Hematopoietic multipotent progenitor cell treated with erythropoietin and hydrocortisone succinate and interleukin-3 and kit ligand, for 4 days (in vitro differentiated cells): ENCODE data around the gene NOTCH1.

Source experiments
- DNase-seq: peaks from one replicate; pipeline ENCODE4 v3.0.0-alpha.2; 2015

Gene NOTCH1

DNA sequence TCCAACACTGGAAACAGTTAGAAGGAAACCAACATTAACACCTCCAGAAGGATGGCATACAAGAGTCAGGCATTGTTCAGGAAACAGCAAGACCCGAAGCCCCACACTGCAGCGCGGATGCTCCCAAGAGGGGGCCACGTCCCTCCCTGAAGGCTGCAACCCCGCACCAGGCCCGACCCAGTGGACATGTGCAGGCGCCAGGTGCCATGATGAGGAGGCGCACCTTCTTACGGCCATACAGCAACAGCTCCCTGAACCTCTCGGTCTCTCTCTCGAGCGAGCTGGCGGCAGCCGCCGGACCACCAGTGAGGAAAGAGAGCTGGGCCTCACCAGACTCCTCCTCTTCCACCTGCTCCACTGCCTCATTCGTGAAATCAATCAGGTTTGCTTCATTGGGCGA lies 83.2 kb downstream of the NOTCH1 start:
- no peak for DNase-seq

DNA sequence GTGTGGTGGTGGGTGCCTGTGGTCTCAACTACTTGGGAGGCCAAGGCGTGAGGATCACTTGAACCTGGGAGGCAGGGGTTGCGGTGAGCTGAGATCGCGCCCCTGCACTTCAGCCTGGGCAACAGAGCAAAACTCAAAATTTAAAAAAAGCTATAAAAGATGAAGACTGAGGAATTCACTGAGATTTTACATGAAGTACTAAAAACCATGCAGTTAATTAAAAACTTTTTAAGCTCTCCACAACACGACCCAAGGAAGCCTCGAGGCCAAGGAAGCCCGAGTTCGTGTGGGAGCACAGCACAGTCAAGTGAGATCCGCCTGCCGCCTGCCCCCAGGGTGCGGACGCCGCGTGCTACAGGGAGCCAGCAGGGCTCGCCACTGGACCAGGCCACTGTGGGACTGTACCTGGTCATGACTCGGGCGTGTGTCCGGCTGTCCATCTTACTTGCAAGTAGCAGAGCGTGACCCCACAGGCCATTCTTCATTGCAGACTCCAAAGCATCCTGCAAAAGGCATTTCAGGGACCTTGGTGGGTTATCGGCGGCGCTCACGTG lies 85.0 kb downstream of the NOTCH1 start:
- DNase-seq, result no peak

DNA sequence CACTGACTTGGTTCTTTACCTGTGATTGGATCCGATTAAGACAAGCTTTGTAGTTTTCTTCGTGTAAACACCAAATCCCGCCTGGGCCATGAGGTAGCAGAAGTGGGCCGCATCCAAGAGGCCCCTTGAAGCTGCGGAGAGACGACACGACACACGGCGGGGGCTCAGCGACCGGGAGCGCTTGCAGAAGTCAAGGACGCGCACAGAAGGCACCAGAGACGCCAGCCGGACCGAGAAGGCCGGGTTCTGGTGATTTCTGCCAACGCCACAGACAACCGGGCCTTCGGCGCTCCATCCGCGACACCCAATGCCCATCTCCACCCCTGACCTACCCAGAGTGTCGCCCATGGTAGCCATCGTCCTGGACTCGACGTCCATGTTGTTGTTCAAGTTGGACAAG lies 86.4 kb downstream of the NOTCH1 start:
- no peak for DNase-seq

DNA sequence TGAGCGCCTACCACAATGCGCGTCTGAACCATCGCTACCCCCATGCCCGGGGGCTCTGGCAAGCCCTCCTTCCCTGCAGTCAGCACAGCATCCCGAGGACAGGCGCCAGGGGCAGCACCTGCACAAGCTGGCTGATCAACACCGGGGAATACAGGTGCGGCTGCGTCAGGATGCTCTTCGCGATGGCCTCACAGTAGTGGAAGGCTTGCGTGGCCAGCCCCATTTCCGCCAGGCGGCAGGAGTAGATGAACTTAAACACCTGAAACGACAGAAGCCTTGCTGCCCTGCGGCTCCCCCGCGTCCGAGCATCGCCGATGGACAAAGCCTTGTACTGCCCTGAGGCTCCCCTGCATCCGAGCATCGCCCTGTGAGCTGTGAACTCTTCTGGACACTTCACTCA lies 88.5 kb downstream of the NOTCH1 start:
- DNase-seq, result no peak

DNA sequence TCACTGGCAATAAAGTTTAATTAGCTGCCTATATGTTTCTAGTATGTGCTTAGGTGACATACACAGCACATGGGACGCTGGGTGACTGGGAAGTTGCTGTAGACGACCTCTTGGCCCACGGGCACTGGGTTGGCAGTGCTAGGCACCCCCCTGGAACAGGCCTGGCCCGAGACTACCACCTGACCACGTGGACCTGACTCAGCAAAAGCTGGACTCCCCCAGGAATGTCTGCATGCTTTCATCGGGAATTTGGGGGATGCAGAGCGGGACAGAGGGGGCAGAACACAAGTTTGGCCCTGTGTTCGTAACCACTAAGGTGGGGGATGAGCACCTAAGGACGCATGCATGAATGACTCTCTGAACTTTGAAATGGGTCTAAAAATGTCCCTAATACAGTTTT lies 89.6 kb downstream of the NOTCH1 start:
- DNase-seq, result no peak

DNA sequence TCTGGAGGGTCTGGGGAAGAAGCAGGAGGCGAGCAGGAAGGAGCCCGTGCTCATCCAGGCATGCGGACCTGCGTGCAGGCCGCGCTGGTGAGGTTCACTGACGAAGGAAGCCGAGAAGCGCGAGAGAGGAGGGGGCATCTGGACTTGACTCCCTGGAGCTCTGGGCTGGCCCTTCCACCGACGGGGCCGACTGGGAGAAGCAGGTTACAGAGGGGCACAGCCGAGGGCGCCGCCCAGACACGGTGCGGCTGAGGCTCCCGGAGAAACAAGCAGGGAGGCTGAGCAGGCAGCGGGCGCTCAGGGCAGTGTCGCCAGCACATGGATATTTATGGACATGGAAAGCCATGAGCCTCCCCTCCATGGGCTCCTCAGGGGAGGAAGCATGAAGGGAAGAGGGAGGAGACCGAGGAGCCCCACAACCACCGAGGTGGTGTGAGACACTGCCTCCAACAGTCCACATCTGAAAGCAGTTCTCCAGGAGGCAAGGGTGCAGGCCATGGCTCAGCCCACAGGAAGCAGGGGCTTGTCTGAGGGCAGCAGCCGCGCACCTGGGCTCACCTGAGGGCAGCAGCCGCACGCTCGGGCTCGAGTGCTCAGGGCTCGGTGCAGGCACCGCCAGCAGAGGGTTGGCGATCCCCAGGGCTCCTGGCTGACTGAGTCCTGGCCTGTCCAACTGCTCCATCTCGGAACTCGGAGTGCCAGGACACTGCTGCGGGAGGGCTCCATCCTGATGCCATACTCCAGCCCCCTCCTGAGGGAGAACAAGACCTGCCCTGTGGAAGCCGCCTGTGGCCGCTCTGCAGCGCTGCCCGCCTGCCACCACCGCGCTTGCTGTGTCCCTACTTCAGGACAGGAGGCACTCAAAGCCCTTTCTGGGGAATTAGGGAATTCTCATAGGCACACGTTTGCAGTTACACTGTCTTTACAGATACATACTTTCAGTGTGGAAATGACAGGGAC lies 90.5 kb downstream of the NOTCH1 start:
- no peak for DNase-seq

DNA sequence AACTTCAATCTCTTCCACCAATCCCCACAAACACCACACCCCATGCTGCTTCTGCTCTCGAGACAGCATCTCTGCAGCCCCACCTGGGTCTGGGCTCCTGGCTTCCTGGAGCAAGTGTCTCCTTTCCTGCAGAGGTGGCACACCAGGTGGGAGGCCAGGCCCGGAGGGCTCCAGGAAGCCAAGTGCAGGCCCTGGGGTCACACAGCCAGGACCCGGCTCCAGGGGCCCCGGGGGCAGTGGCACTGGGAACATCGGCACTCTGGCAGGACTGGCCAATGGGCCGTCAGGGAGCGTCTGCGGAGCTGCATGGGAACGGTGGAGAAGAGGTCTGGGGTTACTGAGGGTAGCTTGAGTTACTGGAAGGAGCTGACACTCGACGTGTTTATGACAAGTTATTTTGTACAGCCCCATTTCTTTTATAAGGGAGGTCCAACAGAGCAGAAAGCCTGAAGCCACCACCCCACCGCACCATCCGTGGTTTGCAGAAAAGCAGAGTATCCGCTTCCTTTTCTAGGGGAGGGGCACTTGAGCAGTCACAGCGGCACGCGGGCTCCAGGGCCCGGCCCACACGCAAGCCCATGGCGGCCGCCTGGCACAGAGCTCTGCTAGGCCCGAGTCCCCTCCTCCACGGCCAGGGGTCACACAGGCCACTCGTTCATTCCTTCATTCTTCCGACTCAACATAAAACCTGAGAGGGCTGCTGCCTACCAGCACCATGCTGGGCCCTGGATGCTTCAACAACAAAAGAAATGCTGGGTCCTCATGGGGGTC lies 91.6 kb downstream of the NOTCH1 start:
- DNase-seq, result no peak

DNA sequence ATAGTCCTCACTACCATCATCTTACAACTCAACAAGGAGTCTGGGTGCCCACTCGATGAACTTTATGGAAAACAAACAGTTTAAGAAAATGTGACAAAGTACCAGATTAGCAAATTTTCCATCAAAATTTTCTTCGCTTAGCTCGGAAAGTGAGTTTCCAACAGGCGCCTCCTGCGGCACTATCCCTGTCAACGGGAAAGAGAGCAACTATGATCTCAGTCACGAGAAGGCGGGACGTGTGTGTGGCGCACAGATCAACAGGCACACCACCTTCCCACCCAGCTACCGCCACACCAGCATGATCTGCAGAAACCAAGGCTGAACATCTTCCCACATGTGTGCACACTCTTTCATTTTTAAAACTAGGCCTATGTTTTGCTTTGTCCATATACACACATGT lies 92.5 kb downstream of the NOTCH1 start:
- no peak for DNase-seq

DNA sequence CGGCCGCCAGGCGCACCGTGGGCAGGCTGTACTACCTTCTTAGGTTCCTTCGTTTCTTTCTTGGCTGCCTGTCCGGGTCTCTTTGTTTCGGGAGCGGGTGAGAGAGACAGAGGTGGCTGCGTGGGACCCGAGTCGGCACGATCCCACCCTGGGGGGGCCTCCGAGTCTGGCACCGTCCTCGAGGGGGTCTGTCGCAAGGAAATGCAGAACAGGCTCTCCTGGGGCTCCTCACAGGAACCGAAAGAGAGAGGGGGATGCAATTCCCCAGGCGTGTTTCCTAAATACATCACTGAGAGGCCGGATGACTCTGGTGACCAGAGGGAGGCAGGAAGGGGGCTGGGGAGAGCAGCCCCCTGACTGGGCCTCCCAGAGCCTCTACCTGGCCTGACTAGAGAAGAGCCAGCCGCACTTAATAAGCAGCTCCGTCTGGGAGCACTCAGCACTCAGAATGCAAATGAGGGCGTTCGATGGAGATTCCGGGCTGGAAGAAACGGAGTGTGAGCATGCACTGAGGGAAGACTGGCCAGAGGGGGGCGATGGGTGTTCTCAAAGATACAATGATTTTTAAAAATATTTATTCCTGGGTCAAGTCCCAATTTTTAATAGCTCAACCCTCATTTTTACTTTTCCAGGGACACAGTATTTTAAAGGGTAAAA lies 94.5 kb downstream of the NOTCH1 start:
- no peak for DNase-seq

DNA sequence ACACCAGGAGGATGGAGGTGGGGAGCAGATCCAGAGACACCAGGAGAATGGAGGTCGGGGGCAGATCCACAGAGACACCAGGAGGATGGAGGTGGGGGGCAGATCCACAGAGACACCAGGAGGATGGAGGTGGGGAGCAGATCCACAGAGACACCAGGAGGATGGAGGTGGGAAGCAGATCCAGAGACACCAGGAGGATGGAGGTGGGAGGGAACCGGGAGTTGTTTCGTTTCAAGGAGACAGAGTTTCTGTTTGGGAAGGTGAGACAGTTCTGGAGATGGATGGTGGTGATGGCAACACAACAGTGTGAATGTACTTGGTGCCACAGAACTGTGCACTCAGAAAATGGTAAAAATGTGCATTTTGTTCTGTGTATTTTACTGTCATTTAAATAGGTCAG lies 97.2 kb downstream of the NOTCH1 start:
- no peak for DNase-seq

DNA sequence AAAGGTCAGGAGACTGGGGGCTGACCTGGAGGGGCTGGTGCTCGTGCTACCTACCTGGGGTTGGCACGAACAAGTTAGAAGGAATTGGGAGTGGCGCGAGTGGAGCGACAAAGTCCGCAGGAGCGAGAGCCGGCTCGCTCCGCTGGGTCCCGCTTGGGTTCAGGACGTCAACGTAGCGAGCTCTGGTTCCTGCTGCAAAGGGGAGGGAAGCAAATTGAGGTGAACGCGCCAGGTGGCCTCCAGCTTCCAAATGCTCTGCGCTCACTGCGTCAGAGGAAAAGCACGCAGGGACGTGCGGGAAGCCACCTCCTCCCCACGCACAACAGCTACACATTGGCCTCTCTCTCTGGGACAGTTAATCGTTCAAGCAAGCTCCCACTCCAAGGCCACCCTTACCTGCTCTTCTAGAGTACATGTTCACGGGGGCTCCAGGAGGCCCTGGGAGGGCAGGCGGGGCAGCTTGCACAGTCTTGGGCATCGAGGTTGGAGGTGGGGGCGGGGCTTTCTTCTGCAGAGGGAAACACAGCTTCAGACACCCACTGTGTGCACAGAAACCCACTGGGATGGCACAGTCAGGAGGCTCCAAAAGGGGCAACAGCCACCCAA lies 98.6 kb downstream of the NOTCH1 start:
- DNase-seq, result no peak

DNA sequence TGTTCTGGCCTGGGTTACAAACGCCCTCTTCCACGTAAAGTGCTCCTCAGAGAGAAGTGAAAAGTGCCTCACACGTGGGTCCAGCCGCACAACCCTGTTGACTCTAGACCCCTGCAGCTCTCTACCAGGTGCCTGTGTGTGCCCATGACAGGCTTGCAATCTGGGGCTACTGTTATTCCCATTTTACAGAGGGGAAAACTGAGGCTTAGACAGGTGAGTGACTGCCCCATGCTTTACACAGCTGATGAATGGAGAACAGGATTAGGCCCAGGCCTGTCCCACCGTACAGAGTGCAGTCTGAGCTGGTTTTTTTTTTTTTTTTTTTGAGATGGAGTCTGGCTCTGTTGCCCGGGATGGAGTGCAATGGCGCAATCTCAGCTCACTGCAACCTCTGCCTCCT lies 100.0 kb downstream of the NOTCH1 start:
- DNase-seq, result no peak
